Astrocyte of the cerebellum (primary cell): ENCODE data around the gene NOX5.

ENCODE experiments used
- DNase-seq: peaks from one replicate; pipeline ENCODE4 v3.0.0-alpha.2; 2011; ENCODE audit warnings: low read depth
- H3K4me3 ChIP-seq: 2 replicates; pipeline ENCODE4 v1.5.1; 2011; ENCODE audit warnings: mild to moderate bottlenecking, low read depth, low read length, moderate library complexity
- CTCF ChIP-seq: IDR thresholded peaks from 2 replicates; pipeline ENCODE4 v1.5.1; 2012; ENCODE audit warnings: low read length, low read depth, moderate library complexity, mild to moderate bottlenecking; ENCODE audit errors: missing control alignments
- in situ Hi-C: cut with HindIII; loops from 2 replicates; pipeline ENCODE4 v1.10.0; 2017; ENCODE audit warnings: low sequenced_read_pairs

Gene NOX5

DNA sequence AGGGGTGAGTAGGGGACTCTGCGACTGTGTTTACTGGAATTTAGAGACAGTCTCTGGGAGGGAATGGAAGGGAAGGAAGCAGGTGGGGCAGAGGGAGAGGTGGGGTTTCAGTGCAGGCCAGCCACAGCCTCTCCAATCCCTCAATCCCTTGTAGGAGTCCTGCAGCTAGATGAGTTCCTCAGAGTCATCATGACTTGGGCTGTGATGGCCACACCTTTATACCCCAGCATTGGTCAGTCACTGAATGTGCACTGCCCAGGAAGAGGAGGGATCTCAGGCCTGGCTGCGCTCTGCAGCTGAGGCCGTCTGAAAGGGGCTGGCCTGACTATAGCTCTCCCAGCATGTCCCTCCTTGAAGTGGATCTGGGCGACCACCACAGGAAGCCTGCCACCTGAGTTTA, 78.6 kb downstream of the NOX5 start:
- no peak for DNase-seq
- no peak overlapping the region for H3K4me3 ChIP-seq
- no peak for TF ChIP-seq CTCF
- in situ Hi-C loops, result no loop called here

DNA sequence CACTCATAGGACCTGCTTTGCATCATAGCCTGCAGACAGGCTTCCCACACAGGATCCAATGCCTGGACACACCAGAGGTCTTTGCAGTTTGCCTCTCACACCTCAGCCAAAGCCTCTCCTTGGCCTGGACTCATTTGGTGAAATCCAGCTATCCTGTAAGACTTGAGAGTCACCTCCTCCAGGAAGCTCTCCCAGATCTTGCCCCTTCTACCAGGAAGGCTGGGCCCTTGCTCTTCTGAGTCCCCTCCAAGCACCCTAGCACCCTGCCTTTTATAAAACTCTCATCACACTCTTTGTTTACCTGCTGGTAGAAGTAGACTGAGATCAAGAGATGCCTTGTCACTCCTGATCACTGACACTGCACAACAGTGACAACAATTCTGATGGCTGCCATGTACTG, 79.1 kb downstream of the NOX5 start:
- no peak for TF ChIP-seq CTCF
- in situ Hi-C loops, result no loop called here
- DNase-seq, result no peak
- no peak overlapping the region for H3K4me3 ChIP-seq

DNA sequence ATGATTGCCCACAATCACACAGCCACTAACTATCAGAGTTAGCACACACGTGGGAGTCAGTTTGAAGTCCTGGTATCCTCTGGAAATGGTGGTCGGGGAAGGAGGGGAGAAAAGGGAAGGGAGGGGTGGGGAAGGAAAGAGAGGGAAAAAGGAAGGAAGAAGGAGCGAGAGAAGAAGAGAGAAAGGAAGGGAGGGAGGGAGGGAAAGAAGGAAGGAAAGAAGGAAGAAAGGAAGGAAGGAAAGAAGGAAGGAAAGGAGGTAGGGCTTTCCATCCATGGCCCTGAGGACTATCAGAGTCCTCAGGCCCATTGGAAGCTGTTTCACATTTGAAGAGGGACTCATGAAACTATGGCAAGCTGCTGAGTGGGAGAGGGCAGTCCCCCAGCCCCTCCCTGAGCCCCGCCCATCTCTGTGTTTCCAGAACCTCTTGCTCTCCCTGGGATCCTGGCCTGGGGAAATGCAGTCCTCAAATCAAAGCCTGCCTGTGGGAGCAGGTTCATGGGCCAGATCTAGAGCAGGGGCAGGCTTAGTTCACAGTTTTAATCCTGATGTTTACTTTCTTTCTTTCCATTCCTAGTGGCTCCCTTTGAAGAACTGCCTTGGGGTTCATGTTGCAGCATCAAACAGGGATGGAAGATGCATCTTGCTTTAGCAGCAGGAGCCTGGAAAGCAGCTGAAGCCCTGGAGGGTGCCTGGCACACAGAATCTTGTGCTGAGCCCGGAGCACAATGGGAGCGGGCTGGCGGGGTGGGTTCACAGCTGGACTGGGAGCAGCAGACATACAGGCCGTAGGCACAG, 79.8 kb downstream of the NOX5 start:
- in situ Hi-C loops, result no loop called here
- no peak overlapping the region for H3K4me3 ChIP-seq
- TF ChIP-seq CTCF, result no peak
- DNase-seq, result no peak

DNA sequence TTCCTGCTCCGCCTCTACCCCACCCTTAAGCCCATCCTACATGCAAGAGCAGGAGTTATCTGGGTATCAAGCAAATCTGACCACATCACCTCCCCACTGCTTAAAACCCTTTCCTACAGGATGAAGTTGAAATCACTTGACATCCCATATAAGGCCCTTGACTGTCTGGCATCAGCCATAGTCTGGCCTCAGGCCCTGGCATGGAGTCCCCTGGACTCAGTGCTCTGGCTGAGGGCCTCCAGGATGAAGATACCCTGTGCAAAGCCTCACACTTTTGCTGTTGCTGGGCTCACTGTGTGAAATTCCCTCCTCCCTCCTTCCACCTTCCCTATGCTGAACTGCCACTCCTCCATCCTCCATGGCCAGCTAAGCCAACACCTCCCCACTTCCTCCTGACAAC, 80.8 kb downstream of the NOX5 start:
- no peak overlapping the region for H3K4me3 ChIP-seq
- no peak for DNase-seq
- no peak for TF ChIP-seq CTCF
- in situ Hi-C loops, result no loop called here

DNA sequence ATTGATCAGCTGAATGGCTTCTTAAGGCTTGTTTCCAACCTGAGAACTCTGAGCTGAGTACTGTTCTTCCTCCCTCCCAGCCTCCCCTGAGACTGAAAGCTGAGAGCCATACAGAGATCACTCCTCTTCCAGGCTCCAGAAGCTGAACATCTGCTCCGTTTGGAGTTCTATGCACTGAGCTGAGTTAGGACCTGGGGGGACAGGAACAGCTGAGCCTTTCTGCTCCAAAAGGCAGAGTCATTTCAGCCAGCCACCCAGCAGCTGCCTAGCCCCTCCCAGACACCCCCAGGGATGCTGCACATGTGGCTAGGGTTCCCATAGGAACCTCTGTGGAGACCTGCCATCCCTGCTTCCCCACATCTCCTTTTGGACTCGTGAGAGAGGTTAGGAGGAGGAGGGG, 81.7 kb downstream of the NOX5 start:
- H3K4me3 ChIP-seq, result no peak overlapping the region
- no peak for DNase-seq
- no peak for TF ChIP-seq CTCF
- in situ Hi-C loops, result no loop called here

DNA sequence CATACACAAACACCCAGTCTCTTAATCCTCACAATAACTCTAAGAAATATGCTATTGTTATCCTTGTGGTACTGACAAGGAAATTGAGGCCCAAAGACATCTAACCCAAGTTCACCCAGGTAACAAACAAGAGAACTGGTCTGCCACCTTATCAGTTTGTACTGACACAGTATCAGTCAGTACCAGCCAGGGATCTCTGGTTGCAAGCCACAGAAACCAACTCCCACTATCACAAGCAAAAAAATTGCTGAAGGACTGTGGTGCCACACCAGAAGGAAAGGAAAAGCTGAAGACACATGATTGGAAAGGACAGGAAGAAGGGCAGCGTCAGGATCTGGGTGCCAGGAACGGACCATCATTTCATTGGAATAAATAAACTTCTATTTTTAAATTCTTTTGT, 82.1 kb downstream of the NOX5 start:
- H3K4me3 ChIP-seq, result no peak overlapping the region
- no peak for DNase-seq
- no peak for TF ChIP-seq CTCF
- in situ Hi-C loops, result no loop called here
